Measurements from ENCODE around the gene NAXE.

Gene NAXE

DNA sequence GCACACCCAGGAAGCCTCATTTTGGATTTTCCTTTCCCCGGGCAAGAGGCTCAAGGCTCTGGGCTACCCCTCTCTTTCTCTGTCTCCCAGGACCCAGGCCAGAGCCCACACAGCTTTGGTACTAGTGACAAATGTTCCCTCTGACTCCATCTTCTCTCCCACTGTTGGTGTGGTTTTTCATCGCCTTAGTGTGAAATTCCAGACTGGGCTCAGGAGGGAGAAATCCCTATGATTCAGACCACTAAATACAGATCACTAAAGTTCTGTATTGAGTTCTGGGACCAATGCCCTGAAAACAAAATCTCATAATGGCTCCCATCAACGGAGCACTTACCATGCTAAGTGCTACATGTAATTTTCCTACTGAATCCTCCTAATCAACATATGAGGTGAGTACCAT lies 45.3 kb upstream of the NAXE start:
- ATAC-seq: no peak

DNA sequence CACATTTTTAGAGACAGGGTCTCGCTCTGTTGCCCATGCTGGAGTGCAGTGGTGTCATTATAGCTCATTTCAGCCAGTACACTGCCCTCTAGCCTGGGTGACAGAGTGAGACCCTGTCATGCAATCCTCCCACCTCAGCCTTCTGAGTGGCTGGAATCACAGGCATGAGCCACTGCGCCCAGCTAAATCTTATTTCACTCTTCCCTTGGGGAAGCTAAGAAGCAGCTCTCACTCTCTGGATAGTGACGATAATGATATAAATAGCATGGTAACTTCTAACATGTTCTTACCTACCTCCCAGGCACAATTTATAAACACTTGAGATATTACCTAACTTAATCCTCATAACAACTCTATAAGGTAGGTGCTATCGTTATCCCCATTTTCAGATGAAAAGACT lies 44.1 kb upstream of the NAXE start:
- no peak for ATAC-seq
- TF ChIP-seq, protein P1, sequence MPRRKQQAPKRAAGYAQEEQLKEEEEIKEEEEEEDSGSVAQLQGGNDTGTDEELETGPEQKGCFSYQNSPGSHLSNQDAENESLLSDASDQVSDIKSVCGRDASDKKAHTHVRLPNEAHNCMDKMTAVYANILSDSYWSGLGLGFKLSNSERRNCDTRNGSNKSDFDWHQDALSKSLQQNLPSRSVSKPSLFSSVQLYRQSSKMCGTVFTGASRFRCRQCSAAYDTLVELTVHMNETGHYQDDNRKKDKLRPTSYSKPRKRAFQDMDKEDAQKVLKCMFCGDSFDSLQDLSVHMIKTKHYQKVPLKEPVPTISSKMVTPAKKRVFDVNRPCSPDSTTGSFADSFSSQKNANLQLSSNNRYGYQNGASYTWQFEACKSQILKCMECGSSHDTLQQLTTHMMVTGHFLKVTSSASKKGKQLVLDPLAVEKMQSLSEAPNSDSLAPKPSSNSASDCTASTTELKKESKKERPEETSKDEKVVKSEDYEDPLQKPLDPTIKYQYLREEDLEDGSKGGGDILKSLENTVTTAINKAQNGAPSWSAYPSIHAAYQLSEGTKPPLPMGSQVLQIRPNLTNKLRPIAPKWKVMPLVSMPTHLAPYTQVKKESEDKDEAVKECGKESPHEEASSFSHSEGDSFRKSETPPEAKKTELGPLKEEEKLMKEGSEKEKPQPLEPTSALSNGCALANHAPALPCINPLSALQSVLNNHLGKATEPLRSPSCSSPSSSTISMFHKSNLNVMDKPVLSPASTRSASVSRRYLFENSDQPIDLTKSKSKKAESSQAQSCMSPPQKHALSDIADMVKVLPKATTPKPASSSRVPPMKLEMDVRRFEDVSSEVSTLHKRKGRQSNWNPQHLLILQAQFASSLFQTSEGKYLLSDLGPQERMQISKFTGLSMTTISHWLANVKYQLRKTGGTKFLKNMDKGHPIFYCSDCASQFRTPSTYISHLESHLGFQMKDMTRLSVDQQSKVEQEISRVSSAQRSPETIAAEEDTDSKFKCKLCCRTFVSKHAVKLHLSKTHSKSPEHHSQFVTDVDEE (CRISPR knock-in tag; IDR thresholded peaks at IDR 0.05): no peak
- TF ChIP-seq ARNTL (CRISPR knock-in tag; IDR thresholded peaks at IDR 0.05; ENCODE audit: borderline replicate concordance, low read depth) (no peak), BACH2 (CRISPR knock-in tag; IDR thresholded peaks at IDR 0.05; ENCODE audit: borderline replicate concordance) (no peak)

More for the DNA sequence above, 45.3 kb upstream of the NAXE start:
- no peak for TF ChIP-seq GLIS3 (CRISPR knock-in tag; IDR thresholded peaks at IDR 0.05)
- no peak for TF ChIP-seq TOX (CRISPR knock-in tag; IDR thresholded peaks at IDR 0.05; ENCODE audit: borderline replicate concordance)
- no peak for TF ChIP-seq SNAI2 (CRISPR knock-in tag; IDR thresholded peaks at IDR 0.05)
- TF ChIP-seq ZC3H10 (CRISPR knock-in tag; IDR thresholded peaks at IDR 0.05): no peak
- TF ChIP-seq ESRRG (CRISPR knock-in tag; IDR thresholded peaks at IDR 0.05): no peak
- TF ChIP-seq, protein P1 (CRISPR knock-in tag; IDR thresholded peaks at IDR 0.05): no peak
- TF ChIP-seq BACH2 (CRISPR knock-in tag; IDR thresholded peaks at IDR 0.05; ENCODE audit: borderline replicate concordance): no peak
- TF ChIP-seq, protein P2, sequence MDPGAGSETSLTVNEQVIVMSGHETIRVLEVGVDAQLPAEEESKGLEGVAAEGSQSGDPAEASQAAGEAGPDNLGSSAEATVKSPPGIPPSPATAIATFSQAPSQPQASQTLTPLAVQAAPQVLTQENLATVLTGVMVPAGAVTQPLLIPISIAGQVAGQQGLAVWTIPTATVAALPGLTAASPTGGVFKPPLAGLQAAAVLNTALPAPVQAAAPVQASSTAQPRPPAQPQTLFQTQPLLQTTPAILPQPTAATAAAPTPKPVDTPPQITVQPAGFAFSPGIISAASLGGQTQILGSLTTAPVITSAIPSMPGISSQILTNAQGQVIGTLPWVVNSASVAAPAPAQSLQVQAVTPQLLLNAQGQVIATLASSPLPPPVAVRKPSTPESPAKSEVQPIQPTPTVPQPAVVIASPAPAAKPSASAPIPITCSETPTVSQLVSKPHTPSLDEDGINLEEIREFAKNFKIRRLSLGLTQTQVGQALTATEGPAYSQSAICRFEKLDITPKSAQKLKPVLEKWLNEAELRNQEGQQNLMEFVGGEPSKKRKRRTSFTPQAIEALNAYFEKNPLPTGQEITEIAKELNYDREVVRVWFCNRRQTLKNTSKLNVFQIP (CRISPR knock-in tag; IDR thresholded peaks at IDR 0.05; ENCODE audit: borderline replicate concordance, low read depth): no peak

DNA sequence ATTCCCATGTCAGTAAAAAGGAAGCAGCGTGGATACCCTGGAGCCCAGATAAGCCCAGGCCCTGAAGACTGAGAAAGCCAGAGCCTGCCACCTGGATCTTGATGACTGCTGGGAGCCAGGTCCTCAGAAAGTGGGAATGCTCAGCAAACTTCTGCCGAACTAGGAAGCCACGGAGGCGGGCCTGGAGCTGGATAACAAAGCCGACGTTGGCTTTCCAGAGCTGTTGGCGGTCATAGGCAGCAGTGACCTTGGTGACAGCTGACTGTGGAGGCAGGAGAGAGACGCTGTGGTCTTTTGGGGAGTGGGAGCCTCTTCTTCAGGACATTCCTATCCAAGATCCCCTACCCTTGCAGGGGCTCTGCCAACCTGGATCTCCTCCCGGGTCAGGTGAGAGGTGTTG lies 43.6 kb upstream of the NAXE start:
- no peak for ATAC-seq
- TF ChIP-seq ZNF8 (CRISPR knock-in tag; IDR thresholded peaks at IDR 0.05) (no peak), RARB (CRISPR knock-in tag; IDR thresholded peaks at IDR 0.05) (no peak), ESRRG (CRISPR knock-in tag; IDR thresholded peaks at IDR 0.05) (no peak), CSDC2 (CRISPR knock-in tag; IDR thresholded peaks at IDR 0.05) (no peak), ISL1 (CRISPR knock-in tag; IDR thresholded peaks at IDR 0.05) (no peak), BACH2 (CRISPR knock-in tag; IDR thresholded peaks at IDR 0.05; ENCODE audit: borderline replicate concordance) (no peak), ZFP3 (CRISPR knock-in tag; IDR thresholded peaks at IDR 0.05) (no peak), TOX (CRISPR knock-in tag; IDR thresholded peaks at IDR 0.05; ENCODE audit: borderline replicate concordance) (no peak), ZNF70 (CRISPR knock-in tag; IDR thresholded peaks at IDR 0.05) (no peak), TCF4 (CRISPR knock-in tag; IDR thresholded peaks at IDR 0.05; ENCODE audit: borderline replicate concordance) (no peak), GLIS3 (CRISPR knock-in tag; IDR thresholded peaks at IDR 0.05) (no peak), ARNTL (CRISPR knock-in tag; IDR thresholded peaks at IDR 0.05; ENCODE audit: borderline replicate concordance, low read depth) (no peak), ZFP30 (CRISPR knock-in tag; IDR thresholded peaks at IDR 0.05) (no peak), ZNF565 (CRISPR knock-in tag; conservative IDR thresholded peaks at IDR 0.05; ENCODE audit: low read depth) (no peak), PPARA (CRISPR knock-in tag; IDR thresholded peaks at IDR 0.05; ENCODE audit: borderline replicate concordance) (no peak), OSR1 (CRISPR knock-in tag; IDR thresholded peaks at IDR 0.05) (no peak)
- TF ChIP-seq, protein P2 (CRISPR knock-in tag; IDR thresholded peaks at IDR 0.05; ENCODE audit: borderline replicate concordance, low read depth): no peak
- TF ChIP-seq, protein P3, sequence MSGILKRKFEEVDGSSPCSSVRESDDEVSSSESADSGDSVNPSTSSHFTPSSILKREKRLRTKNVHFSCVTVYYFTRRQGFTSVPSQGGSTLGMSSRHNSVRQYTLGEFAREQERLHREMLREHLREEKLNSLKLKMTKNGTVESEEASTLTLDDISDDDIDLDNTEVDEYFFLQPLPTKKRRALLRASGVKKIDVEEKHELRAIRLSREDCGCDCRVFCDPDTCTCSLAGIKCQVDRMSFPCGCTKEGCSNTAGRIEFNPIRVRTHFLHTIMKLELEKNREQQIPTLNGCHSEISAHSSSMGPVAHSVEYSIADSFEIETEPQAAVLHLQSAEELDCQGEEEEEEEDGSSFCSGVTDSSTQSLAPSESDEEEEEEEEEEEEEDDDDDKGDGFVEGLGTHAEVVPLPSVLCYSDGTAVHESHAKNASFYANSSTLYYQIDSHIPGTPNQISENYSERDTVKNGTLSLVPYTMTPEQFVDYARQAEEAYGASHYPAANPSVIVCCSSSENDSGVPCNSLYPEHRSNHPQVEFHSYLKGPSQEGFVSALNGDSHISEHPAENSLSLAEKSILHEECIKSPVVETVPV (CRISPR knock-in tag; IDR thresholded peaks at IDR 0.05): no peak
- TF ChIP-seq, protein P1 (CRISPR knock-in tag; IDR thresholded peaks at IDR 0.05): no peak
- TF ChIP-seq, protein P4, sequence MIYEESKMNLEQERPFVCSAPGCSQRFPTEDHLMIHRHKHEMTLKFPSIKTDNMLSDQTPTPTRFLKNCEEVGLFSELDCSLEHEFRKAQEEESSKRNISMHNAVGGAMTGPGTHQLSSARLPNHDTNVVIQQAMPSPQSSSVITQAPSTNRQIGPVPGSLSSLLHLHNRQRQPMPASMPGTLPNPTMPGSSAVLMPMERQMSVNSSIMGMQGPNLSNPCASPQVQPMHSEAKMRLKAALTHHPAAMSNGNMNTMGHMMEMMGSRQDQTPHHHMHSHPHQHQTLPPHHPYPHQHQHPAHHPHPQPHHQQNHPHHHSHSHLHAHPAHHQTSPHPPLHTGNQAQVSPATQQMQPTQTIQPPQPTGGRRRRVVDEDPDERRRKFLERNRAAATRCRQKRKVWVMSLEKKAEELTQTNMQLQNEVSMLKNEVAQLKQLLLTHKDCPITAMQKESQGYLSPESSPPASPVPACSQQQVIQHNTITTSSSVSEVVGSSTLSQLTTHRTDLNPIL (CRISPR knock-in tag; IDR thresholded peaks at IDR 0.05; ENCODE audit: low read depth): no peak

All from SK-N-SH treated with all-trans-retinoic acid at 6 μM for 48 hours (cell line).